Activated CD4-positive, alpha-beta T cell treated with anti-CD3 and anti-CD28 coated beads, Interleukin-2, amount 10 ng/mL, durations not matched to agents 24 days and 14 days (primary cell): ENCODE measurements around the gene PRPF19. TPM values are rescaled to one million over a fixed set of nuclear protein-coding genes. Genes with fewer than 3 reads are reported as not detected.
"Not testable (repeated sequence)": the region's sequence is repeated elsewhere in the genome, so short reads cannot be mapped to it uniquely, and the experiment has no call there.

Experiments used
- DNase-seq: peaks from one replicate; pipeline ENCODE4 v3.0.0; 2022
- H3K27ac Mint-ChIP-seq: one replicate; pipeline ENCODE4 v1.8.0; 2022; ENCODE audit warnings: mild to moderate bottlenecking, mixed read lengths
- H3K27me3 Mint-ChIP-seq: one replicate; pipeline ENCODE4 v1.8.0; 2022; ENCODE audit warnings: mixed read lengths
- H3K36me3 Mint-ChIP-seq: one replicate; pipeline ENCODE4 v1.8.0; 2022; ENCODE audit warnings: low read depth, mild to moderate bottlenecking, mixed read lengths
- H3K4me1 Mint-ChIP-seq: one replicate; pipeline ENCODE4 v1.8.0; 2021; ENCODE audit warnings: mixed read lengths
- H3K4me3 Mint-ChIP-seq: one replicate; pipeline ENCODE4 v1.8.0; 2022; ENCODE audit warnings: mild to moderate bottlenecking, moderate library complexity, mixed read lengths
- H3K9me3 Mint-ChIP-seq: one replicate; pipeline ENCODE4 v1.8.0; 2021; ENCODE audit warnings: mixed read lengths
- intact Hi-C: fragments of 100-400 bp; cut with micrococcal nuclease; formaldehyde crosslinking; loops from one replicate; pipeline ENCODE4 v1.15.1; 2023
- total RNA-seq: library from RNA; stranded (reverse); gene quantifications from 2 replicates; pipeline ENCODE4 v1.2.3, GENCODE V29; 2022

Gene PRPF19
- total RNA-seq, 1 donor from 2014 or later, result 219 TPM

GRCh38 chr11:60914633-60915247 lies 8.4 kb upstream of the PRPF19 start:
- H3K4me3 Mint-ChIP-seq, result peak overlapping the region; percentile 93
- intact Hi-C loops, result loop anchor here (1.0 to 10.0 kb wide), 8 partner anchors 8 to 198 kb away; partner anchors contain the start of genes PRPF19 and SLC15A3
- H3K27me3 Mint-ChIP-seq, result no peaks in the 10 kb centered on the region
- H3K4me1 Mint-ChIP-seq, result peaks cover 47% of the 10 kb centered on the region
- DNase-seq, result peak; percentile 83
- peak overlapping the region; percentile 87 for H3K27ac Mint-ChIP-seq
- H3K9me3 Mint-ChIP-seq, result no peaks in the 10 kb centered on the region
- peaks cover 17% of the 10 kb centered on the region for H3K36me3 Mint-ChIP-seq

- Mint-ChIP-seq H3K4me3 (peak within 1 kb of the TSS; percentile 93), H3K4me1 (peaks cover 42% of the 10 kb centered on the region), H3K36me3 (peaks cover 13% of the 10 kb centered on the region), H3K9me3 (no peaks in the 10 kb centered on the region), H3K27ac (peak within 1 kb of the TSS; percentile 98), H3K27me3 (peaks cover 5% of the 10 kb centered on the region)
- intact Hi-C loops, result loop anchor here (2.0 to 10.0 kb wide), 3 partner anchors 65 to 111 kb away; no protein-coding TSS in a partner anchor
- DNase-seq, result peak; percentile 96
Measured at GRCh38 chr11:60913793-60914632, 7.6 kb upstream of the PRPF19 start, which contains the start of gene TMEM109. TMEM109 (plus strand) TSS chr11:60914158; CDS start chr11:60919694, 5,536 bp downstream.

- H3K27ac Mint-ChIP-seq, result peak overlapping the region; percentile 98
- H3K27me3 Mint-ChIP-seq, result peaks cover 5% of the 10 kb centered on the region
- peaks cover 38% of the 10 kb centered on the region for H3K4me1 Mint-ChIP-seq
- DNase-seq, result no peak
- intact Hi-C loops, result loop anchor here (10.0 kb wide), 1 partner anchor 112 kb away; no protein-coding TSS in a partner anchor
- peaks cover 13% of the 10 kb centered on the region for H3K36me3 Mint-ChIP-seq
- H3K9me3 Mint-ChIP-seq, result no peaks in the 10 kb centered on the region
- H3K4me3 Mint-ChIP-seq, result peak overlapping the region; percentile 93
Measured at GRCh38 chr11:60912851-60913528, 6.6 kb upstream of the PRPF19 start.

GRCh38 chr11:60912223-60912850 lies 6.0 kb upstream of the PRPF19 start:
- no peaks in the 10 kb centered on the region for H3K9me3 Mint-ChIP-seq
- H3K27me3 Mint-ChIP-seq, result peaks cover 5% of the 10 kb centered on the region
- peak overlapping the region; percentile 22 for H3K4me3 Mint-ChIP-seq
- peaks cover 38% of the 10 kb centered on the region for H3K4me1 Mint-ChIP-seq
- intact Hi-C loops, result loop anchor here (10.0 kb wide), 1 partner anchor 112 kb away; no protein-coding TSS in a partner anchor
- DNase-seq, result peak; percentile 71
- H3K27ac Mint-ChIP-seq, result peak overlapping the region; percentile 82
- H3K36me3 Mint-ChIP-seq, result peaks cover 12% of the 10 kb centered on the region

- Mint-ChIP-seq H3K27ac (no peak overlapping the region), H3K36me3 (peaks cover 6% of the 10 kb centered on the region), H3K4me3 (no peak overlapping the region), H3K4me1 (peaks cover 34% of the 10 kb centered on the region), H3K9me3 (no peaks in the 10 kb centered on the region), H3K27me3 (peaks cover 5% of the 10 kb centered on the region)
- intact Hi-C loops, result loop anchor here (10.0 kb wide), 1 partner anchor 114 kb away; no protein-coding TSS in a partner anchor
- no peak for DNase-seq
Measured at GRCh38 chr11:60910711-60911380, 4.5 kb upstream of the PRPF19 start.

GRCh38 chr11:60910281-60910687 lies 3.9 kb upstream of the PRPF19 start:
- no peak overlapping the region for H3K27ac Mint-ChIP-seq
- H3K9me3 Mint-ChIP-seq, result no peaks in the 10 kb centered on the region
- peaks cover 6% of the 10 kb centered on the region for H3K36me3 Mint-ChIP-seq
- intact Hi-C loops, result loop anchor here (10.0 kb wide), 1 partner anchor 115 kb away; no protein-coding TSS in a partner anchor
- no peak overlapping the region for H3K4me3 Mint-ChIP-seq
- peaks cover 5% of the 10 kb centered on the region for H3K27me3 Mint-ChIP-seq
- peaks cover 32% of the 10 kb centered on the region for H3K4me1 Mint-ChIP-seq
- no peak for DNase-seq

GRCh38 chr11:60909680-60910280 lies 3.4 kb upstream of the PRPF19 start:
- intact Hi-C loops, result loop anchor here (10.0 kb wide), 1 partner anchor 115 kb away; no protein-coding TSS in a partner anchor
- not testable (repeated sequence) for H3K9me3 Mint-ChIP-seq, H3K4me3 Mint-ChIP-seq, H3K27ac Mint-ChIP-seq, H3K36me3 Mint-ChIP-seq, DNase-seq, H3K27me3 Mint-ChIP-seq
- peaks cover 33% of the 10 kb centered on the region for H3K4me1 Mint-ChIP-seq

- Mint-ChIP-seq H3K9me3 (no peaks in the 10 kb centered on the region), H3K27ac (no peak overlapping the region), H3K36me3 (peaks cover 12% of the 10 kb centered on the region), H3K27me3 (peaks cover 5% of the 10 kb centered on the region), H3K4me1 (peaks cover 35% of the 10 kb centered on the region), H3K4me3 (no peak overlapping the region)
- no peak for DNase-seq
- intact Hi-C loops, result no loop called here
Measured at GRCh38 chr11:60908803-60909202, 2.4 kb upstream of the PRPF19 start.

GRCh38 chr11:60905551-60906113 lies 753 bp downstream of the PRPF19 start:
- intact Hi-C loops, result loop anchor here (1.0 to 2.0 kb wide), 4 partner anchors 10 to 428 kb away; partner anchors contain the start of genes CCDC86, DDB1, TKFC and VPS37C
- Mint-ChIP-seq H3K27me3 (peaks cover 5% of the 10 kb centered on the region), H3K4me3 (peak overlapping the region; percentile 91), H3K27ac (peak overlapping the region; percentile 92), H3K9me3 (no peaks in the 10 kb centered on the region), H3K36me3 (peaks cover 34% of the 10 kb centered on the region), H3K4me1 (peaks cover 29% of the 10 kb centered on the region)
- peak; percentile 67 for DNase-seq

- intact Hi-C loops, result no loop called here
Measured at GRCh38 chr11:60905047-60905446, 1.3 kb downstream of the PRPF19 start.

GRCh38 chr11:60902625-60903024 lies 3.8 kb downstream of the PRPF19 start:
- Mint-ChIP-seq H3K9me3 (no peaks in the 10 kb centered on the region), H3K27ac (no peak overlapping the region), H3K4me3 (no peak overlapping the region), H3K4me1 (peaks cover 29% of the 10 kb centered on the region), H3K27me3 (no peaks in the 10 kb centered on the region), H3K36me3 (peaks cover 55% of the 10 kb centered on the region)
- intact Hi-C loops, result no loop called here
- DNase-seq, result no peak

More at GRCh38 chr11:60905047-60905446, 1.3 kb downstream of the PRPF19 start:
- H3K4me1 Mint-ChIP-seq, result peaks cover 29% of the 10 kb centered on the region
- peaks cover 5% of the 10 kb centered on the region for H3K27me3 Mint-ChIP-seq
- H3K9me3 Mint-ChIP-seq, result no peaks in the 10 kb centered on the region
- no peak for DNase-seq
- H3K36me3 Mint-ChIP-seq, result peaks cover 38% of the 10 kb centered on the region
- H3K27ac Mint-ChIP-seq, result peak overlapping the region; percentile 92
- H3K4me3 Mint-ChIP-seq, result peak overlapping the region; percentile 91
